Measurements from ENCODE around the gene PTPN6. TPM values are rescaled to one million over a fixed set of nuclear protein-coding genes. Genes with fewer than 3 reads are reported as not detected.

PTPN6 gene
- total RNA-seq, 4 donors from 2014 or later, result 11.9 to 31.5 (median 20.8) TPM

GRCh38 chr12:6934110-6934509 lies 17.0 kb upstream of the PTPN6 start:
- Histone ChIP-seq H3K4me1 (peaks cover 0 to 93% (median 45%) of the 10 kb centered on the region in 4 donors), H3K27me3 (no peaks in the 10 kb centered on the region), H3K27ac (peak overlapping the region in 3 of 4 donors; percentile 42 to 74 (median 65)), H3K9me3 (no peaks in the 10 kb centered on the region), H3K36me3 (peaks cover 0 to 37% (median 5%) of the 10 kb centered on the region in 3 donors), H3K4me3 (no peak overlapping the region)
- DNase-seq (ENCODE audit: low spot score in 2 of 2), result no peak
- no peak for TF ChIP-seq POLR2A (IDR thresholded peaks at IDR 0.05)
- TF ChIP-seq CTCF (IDR thresholded peaks at IDR 0.05), result no peak
- TF ChIP-seq EP300 (IDR thresholded peaks at IDR 0.05), result no peak
- 30 to 36% methylated on average over 8 of the region's 8 CpGs for WGBS, 2 donors

GRCh38 chr12:6935371-6936193 lies 15.6 kb upstream of the PTPN6 start:
- TF ChIP-seq EP300 (IDR thresholded peaks at IDR 0.05) (no peak), CTCF (IDR thresholded peaks at IDR 0.05) (no peak), POLR2A (IDR thresholded peaks at IDR 0.05) (no peak)
- no peak overlapping the region for H3K4me3 ChIP-seq
- H3K9me3 ChIP-seq, result no peaks in the 10 kb centered on the region
- H3K27me3 ChIP-seq, result no peaks in the 10 kb centered on the region
- no peak for DNase-seq (ENCODE audit: low spot score in 2 of 2)
- H3K27ac ChIP-seq, result peak overlapping the region in 3 of 4 donors; percentile 22 to 74 (median 65)
- peaks cover 0 to 49% (median 5%) of the 10 kb centered on the region in 3 donors for H3K36me3 ChIP-seq
- 40 to 47% methylated on average over 14 of the region's 14 CpGs for WGBS, 2 donors
- peaks cover 0 to 83% (median 35%) of the 10 kb centered on the region in 4 donors for H3K4me1 ChIP-seq

GRCh38 chr12:6936194-6936635 lies 14.9 kb upstream of the PTPN6 start:
- WGBS, 2 donors, result 76 to 88% methylated on average over 3 of the region's 3 CpGs
- Histone ChIP-seq H3K4me3 (no peak overlapping the region), H3K36me3 (peaks cover 0 to 55% (median 5%) of the 10 kb centered on the region in 3 donors), H3K27me3 (no peaks in the 10 kb centered on the region), H3K27ac (peak overlapping the region in 2 of 4 donors; percentile 74 to 91), H3K9me3 (no peaks in the 10 kb centered on the region), H3K4me1 (peaks cover 0 to 78% (median 32%) of the 10 kb centered on the region in 4 donors)
- no peak for TF ChIP-seq CTCF (IDR thresholded peaks at IDR 0.05)
- TF ChIP-seq EP300 (IDR thresholded peaks at IDR 0.05), result no peak
- no peak for TF ChIP-seq POLR2A (IDR thresholded peaks at IDR 0.05)
- no peak for DNase-seq (ENCODE audit: low spot score in 2 of 2)

DNA sequence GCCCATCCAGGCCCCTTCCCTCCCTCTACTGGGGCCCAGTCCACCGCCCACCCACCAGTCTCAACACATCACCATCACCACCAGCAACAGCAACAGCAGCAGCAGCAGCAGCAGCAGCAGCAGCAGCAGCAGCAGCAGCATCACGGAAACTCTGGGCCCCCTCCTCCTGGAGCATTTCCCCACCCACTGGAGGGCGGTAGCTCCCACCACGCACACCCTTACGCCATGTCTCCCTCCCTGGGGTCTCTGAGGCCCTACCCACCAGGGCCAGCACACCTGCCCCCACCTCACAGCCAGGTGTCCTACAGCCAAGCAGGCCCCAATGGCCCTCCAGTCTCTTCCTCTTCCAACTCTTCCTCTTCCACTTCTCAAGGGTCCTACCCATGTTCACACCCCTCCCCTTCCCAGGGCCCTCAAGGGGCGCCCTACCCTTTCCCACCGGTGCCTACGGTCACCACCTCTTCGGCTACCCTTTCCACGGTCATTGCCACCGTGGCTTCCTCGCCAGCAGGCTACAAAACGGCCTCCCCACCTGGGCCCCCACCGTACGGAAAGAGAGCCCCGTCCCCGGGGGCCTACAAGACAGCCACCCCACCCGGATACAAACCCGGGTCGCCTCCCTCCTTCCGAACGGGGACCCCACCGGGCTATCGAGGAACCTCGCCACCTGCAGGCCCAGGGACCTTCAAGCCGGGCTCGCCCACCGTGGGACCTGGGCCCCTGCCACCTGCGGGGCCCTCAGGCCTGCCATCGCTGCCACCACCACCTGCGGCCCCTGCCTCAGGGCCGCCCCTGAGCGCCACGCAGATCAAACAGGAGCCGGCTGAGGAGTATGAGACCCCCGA lies 14.3 kb upstream of the PTPN6 start:
- 28 to 38% methylated on average over 20 to 31 of the region's 36 CpGs for WGBS, 2 donors
- H3K27ac ChIP-seq, result peak overlapping the region; percentile 91 to 96 (median 92)
- peaks cover 0 to 62% (median 9%) of the 10 kb centered on the region in 3 donors for H3K36me3 ChIP-seq
- no peaks in the 10 kb centered on the region for H3K9me3 ChIP-seq
- peak overlapping the region; percentile 60 to 80 (median 62) for H3K4me3 ChIP-seq
- peaks cover 0 to 78% (median 30%) of the 10 kb centered on the region in 4 donors for H3K4me1 ChIP-seq
- peak in 1 of 2 donors; percentile 52 for TF ChIP-seq EP300 (IDR thresholded peaks at IDR 0.05)
- no peak for TF ChIP-seq CTCF (IDR thresholded peaks at IDR 0.05)
- no peak for DNase-seq (ENCODE audit: low spot score in 2 of 2)
- H3K27me3 ChIP-seq, result no peaks in the 10 kb centered on the region

Data from tibial nerve (tissue), 4 donors.